Sigmoid colon (tissue), 4 donors: ENCODE data around the gene FMNL2.

ENCODE experiments used
- EP300 ChIP-seq, 4 donors: sonication (generic); formaldehyde crosslinking; IDR thresholded peaks; one replicate each; pipeline ENCODE4 v1.6.1; 2017; ENCODE audit warnings: antibody characterized with exemption in 4 of 4
- POLR2A ChIP-seq, 2 donors: fragments of 450-650 bp; IDR thresholded peaks; one replicate each; pipeline ENCODE4 v1.6.1; 2016; ENCODE audit warnings: antibody characterized with exemption in 2 of 2, mild to moderate bottlenecking in 2 of 2, moderate library complexity in 2 of 2
- POLR2AphosphoS5 ChIP-seq, 4 donors: sonication (generic); formaldehyde crosslinking; IDR thresholded peaks; one replicate each; pipeline ENCODE4 v1.6.1; 2017; ENCODE audit warnings: antibody characterized with exemption in 4 of 4
- TF ChIP-seq, protein P1 (sequence below), 4 experiments: fragments of 450-650 bp in 3 of 4; fragments of 200-600 bp in 1 of 4; IDR thresholded peaks; one replicate each; pipeline ENCODE4 v1.5.1; 2016 to 2019; ENCODE audit warnings: antibody characterized with exemption in 4 of 4, mild to moderate bottlenecking in 3 of 4, moderate library complexity in 2 of 4

DNA sequence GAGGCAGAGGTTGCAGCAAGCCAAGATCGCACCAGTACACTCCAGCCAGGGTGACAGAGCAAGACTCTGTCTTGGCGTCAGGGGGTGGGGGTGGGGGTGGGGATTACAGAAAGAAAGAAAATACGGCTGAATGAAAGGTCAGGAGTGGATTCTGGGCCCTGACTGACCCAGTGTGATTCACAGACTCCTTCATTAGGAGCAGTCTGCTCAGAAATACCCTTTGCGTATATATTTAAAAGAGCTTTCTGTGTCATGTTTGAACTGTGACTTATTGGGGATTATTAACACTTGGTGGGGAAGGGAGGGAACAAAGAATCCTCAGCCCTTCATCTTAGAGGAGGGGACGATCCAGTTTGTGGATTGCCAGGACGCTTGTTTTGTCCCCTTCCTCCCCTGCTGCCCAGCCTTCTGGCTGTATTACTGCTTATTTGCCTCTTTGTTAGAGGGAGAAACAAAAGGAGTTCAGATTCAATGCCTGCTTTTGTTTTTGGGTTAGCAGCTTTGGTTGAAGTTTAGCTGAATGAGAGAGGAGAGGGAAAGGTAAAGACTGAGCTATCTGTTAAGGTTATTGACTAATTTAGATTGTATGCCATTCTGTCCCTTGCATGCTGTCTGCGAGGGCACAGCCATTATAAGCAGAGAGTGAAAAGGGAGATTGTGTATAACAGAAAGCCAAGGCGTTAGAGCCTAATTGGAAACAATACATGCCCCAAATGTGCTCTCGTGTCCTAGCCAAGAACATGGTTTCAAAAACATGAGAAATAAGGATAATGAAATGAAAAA, 118.3 kb downstream of the FMNL2 start:
- no peak for TF ChIP-seq POLR2A (IDR thresholded peaks at IDR 0.05)
- no peak for TF ChIP-seq POLR2AphosphoS5 (IDR thresholded peaks at IDR 0.05)
- TF ChIP-seq, protein P1, sequence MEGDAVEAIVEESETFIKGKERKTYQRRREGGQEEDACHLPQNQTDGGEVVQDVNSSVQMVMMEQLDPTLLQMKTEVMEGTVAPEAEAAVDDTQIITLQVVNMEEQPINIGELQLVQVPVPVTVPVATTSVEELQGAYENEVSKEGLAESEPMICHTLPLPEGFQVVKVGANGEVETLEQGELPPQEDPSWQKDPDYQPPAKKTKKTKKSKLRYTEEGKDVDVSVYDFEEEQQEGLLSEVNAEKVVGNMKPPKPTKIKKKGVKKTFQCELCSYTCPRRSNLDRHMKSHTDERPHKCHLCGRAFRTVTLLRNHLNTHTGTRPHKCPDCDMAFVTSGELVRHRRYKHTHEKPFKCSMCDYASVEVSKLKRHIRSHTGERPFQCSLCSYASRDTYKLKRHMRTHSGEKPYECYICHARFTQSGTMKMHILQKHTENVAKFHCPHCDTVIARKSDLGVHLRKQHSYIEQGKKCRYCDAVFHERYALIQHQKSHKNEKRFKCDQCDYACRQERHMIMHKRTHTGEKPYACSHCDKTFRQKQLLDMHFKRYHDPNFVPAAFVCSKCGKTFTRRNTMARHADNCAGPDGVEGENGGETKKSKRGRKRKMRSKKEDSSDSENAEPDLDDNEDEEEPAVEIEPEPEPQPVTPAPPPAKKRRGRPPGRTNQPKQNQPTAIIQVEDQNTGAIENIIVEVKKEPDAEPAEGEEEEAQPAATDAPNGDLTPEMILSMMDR (IDR thresholded peaks at IDR 0.05): no peak
- no peak for TF ChIP-seq EP300 (IDR thresholded peaks at IDR 0.05)
